ENCODE results near the gene HSPB1. TPM values are rescaled to one million over a fixed set of nuclear protein-coding genes. Genes with fewer than 3 reads are reported as not detected.

The HSPB1 gene
- total RNA-seq = 10 to 100 TPM; 39.7 to 42.0 TPM

- Mint-ChIP-seq H3K27me3 (ENCODE audit: low read depth) (peaks cover 6% of the 10 kb centered on the region), H3K27ac (peak within 1 kb of the TSS; percentile 87), H3K36me3 (ENCODE audit: insufficient read depth in 2 of 2) (peaks cover 0 to 2% of the 10 kb centered on the region in 2 donors), H3K4me1 (ENCODE audit: low read depth) (peaks cover 23% of the 10 kb centered on the region), H3K4me3 (peak within 1 kb of the TSS; percentile 90 to 97), H3K9me3 (no peaks in the 10 kb centered on the region)
- DNase-seq (peak; percentile 59), ATAC-seq (replicated peaks in 1 of 2) (peak; percentile 55 to 56)
Observed at GRCh38 chr7:76302347-76303201, at the start of gene HSPB1. HSPB1 (plus strand) TSS chr7:76302673; CDS start chr7:76302713, 40 bp downstream.

GRCh38 chr7:76254781-76255180, 47.7 kb upstream of the HSPB1 start:
- no peak overlapping the region for H3K27ac Mint-ChIP-seq
- no peak overlapping the region for H3K4me3 Mint-ChIP-seq
- H3K36me3 Mint-ChIP-seq (ENCODE audit: insufficient read depth in 2 of 2) = no peaks in the 10 kb centered on the region
- no peaks in the 10 kb centered on the region for H3K4me1 Mint-ChIP-seq (ENCODE audit: low read depth)
- ATAC-seq (replicated peaks in 1 of 2) (no peak), DNase-seq (no peak)
- peaks cover 17% of the 10 kb centered on the region for H3K27me3 Mint-ChIP-seq (ENCODE audit: low read depth)
- no peaks in the 10 kb centered on the region for H3K9me3 Mint-ChIP-seq

GRCh38 chr7:76257973-76258372, 44.5 kb upstream of the HSPB1 start:
- H3K4me1 Mint-ChIP-seq (ENCODE audit: low read depth) = no peaks in the 10 kb centered on the region
- H3K9me3 Mint-ChIP-seq = no peaks in the 10 kb centered on the region
- no peak for ATAC-seq (replicated peaks in 1 of 2)
- H3K27me3 Mint-ChIP-seq (ENCODE audit: low read depth) = peaks cover 17% of the 10 kb centered on the region
- no peak for DNase-seq
- H3K36me3 Mint-ChIP-seq (ENCODE audit: insufficient read depth in 2 of 2) = no peaks in the 10 kb centered on the region
- no peak overlapping the region for H3K4me3 Mint-ChIP-seq
- H3K27ac Mint-ChIP-seq = no peak overlapping the region

- Mint-ChIP-seq H3K4me3 (peak overlapping the region in 1 of 2 donors; percentile 55), H3K9me3 (no peaks in the 10 kb centered on the region), H3K4me1 (ENCODE audit: low read depth) (no peaks in the 10 kb centered on the region), H3K27ac (no peak overlapping the region), H3K36me3 (ENCODE audit: insufficient read depth in 2 of 2) (no peaks in the 10 kb centered on the region), H3K27me3 (ENCODE audit: low read depth) (peaks cover 17% of the 10 kb centered on the region)
- DNase-seq = no peak
- ATAC-seq (replicated peaks in 1 of 2) = no peak
Observed at GRCh38 chr7:76259124-76260093, 43.1 kb upstream of the HSPB1 start.

- no peaks in the 10 kb centered on the region for H3K9me3 Mint-ChIP-seq
- DNase-seq (peak; percentile 42 to 49), ATAC-seq (replicated peaks in 1 of 2) (peak; percentile 71)
- peaks cover 17% of the 10 kb centered on the region for H3K27me3 Mint-ChIP-seq (ENCODE audit: low read depth)
- no peak overlapping the region for H3K27ac Mint-ChIP-seq
- no peaks in the 10 kb centered on the region for H3K4me1 Mint-ChIP-seq (ENCODE audit: low read depth)
- H3K36me3 Mint-ChIP-seq (ENCODE audit: insufficient read depth in 2 of 2) = no peaks in the 10 kb centered on the region
- peak overlapping the region in 1 of 2 donors; percentile 43 for H3K4me3 Mint-ChIP-seq
Observed at GRCh38 chr7:76260171-76260703, 42.2 kb upstream of the HSPB1 start.

- peaks cover 17% of the 10 kb centered on the region for H3K27me3 Mint-ChIP-seq (ENCODE audit: low read depth)
- H3K36me3 Mint-ChIP-seq (ENCODE audit: insufficient read depth in 2 of 2) = no peaks in the 10 kb centered on the region
- ATAC-seq (replicated peaks in 1 of 2) (no peak), DNase-seq (no peak)
- no peaks in the 10 kb centered on the region for H3K4me1 Mint-ChIP-seq (ENCODE audit: low read depth)
- H3K9me3 Mint-ChIP-seq = no peaks in the 10 kb centered on the region
- no peak overlapping the region for H3K27ac Mint-ChIP-seq
- no peak overlapping the region for H3K4me3 Mint-ChIP-seq
Observed at GRCh38 chr7:76261329-76261728, 41.1 kb upstream of the HSPB1 start.

- no peak for ATAC-seq (replicated peaks in 1 of 2)
- Mint-ChIP-seq H3K9me3 (no peaks in the 10 kb centered on the region), H3K4me1 (ENCODE audit: low read depth) (no peaks in the 10 kb centered on the region), H3K4me3 (no peak overlapping the region), H3K27me3 (ENCODE audit: low read depth) (peaks cover 22% of the 10 kb centered on the region), H3K27ac (no peak overlapping the region), H3K36me3 (ENCODE audit: insufficient read depth in 2 of 2) (no peaks in the 10 kb centered on the region)
- no peak for DNase-seq
Observed at GRCh38 chr7:76261931-76262330, 40.5 kb upstream of the HSPB1 start.

GRCh38 chr7:76262683-76263402, 39.6 kb upstream of the HSPB1 start:
- no peaks in the 10 kb centered on the region for H3K36me3 Mint-ChIP-seq (ENCODE audit: insufficient read depth in 2 of 2)
- H3K27me3 Mint-ChIP-seq (ENCODE audit: low read depth) = peaks cover 22% of the 10 kb centered on the region
- ATAC-seq (replicated peaks in 1 of 2) (peak in 1 of 2 donors; percentile 43), DNase-seq (peak; percentile 44 to 45)
- H3K4me3 Mint-ChIP-seq = no peak overlapping the region
- peaks cover 2% of the 10 kb centered on the region for H3K4me1 Mint-ChIP-seq (ENCODE audit: low read depth)
- no peak overlapping the region for H3K27ac Mint-ChIP-seq
- H3K9me3 Mint-ChIP-seq = no peaks in the 10 kb centered on the region

- DNase-seq (no peak), ATAC-seq (replicated peaks in 1 of 2) (peak in 1 of 2 donors; percentile 18)
- H3K36me3 Mint-ChIP-seq (ENCODE audit: insufficient read depth in 2 of 2) = no peaks in the 10 kb centered on the region
- no peak overlapping the region for H3K4me3 Mint-ChIP-seq
- H3K9me3 Mint-ChIP-seq = no peaks in the 10 kb centered on the region
- peaks cover 5% of the 10 kb centered on the region for H3K4me1 Mint-ChIP-seq (ENCODE audit: low read depth)
- peaks cover 30% of the 10 kb centered on the region for H3K27me3 Mint-ChIP-seq (ENCODE audit: low read depth)
- no peak overlapping the region for H3K27ac Mint-ChIP-seq
Observed at GRCh38 chr7:76265299-76265698, 37.2 kb upstream of the HSPB1 start.

- Mint-ChIP-seq H3K36me3 (ENCODE audit: insufficient read depth in 2 of 2) (no peaks in the 10 kb centered on the region), H3K4me1 (ENCODE audit: low read depth) (peaks cover 11% of the 10 kb centered on the region), H3K4me3 (peak overlapping the region; percentile 58 to 65), H3K27ac (no peak overlapping the region), H3K9me3 (no peaks in the 10 kb centered on the region), H3K27me3 (ENCODE audit: low read depth) (peaks cover 36% of the 10 kb centered on the region)
- DNase-seq (peak in 1 of 2 donors; percentile 13), ATAC-seq (replicated peaks in 1 of 2) (peak; percentile 41 to 53)
Observed at GRCh38 chr7:76267107-76267893, 35.2 kb upstream of the HSPB1 start.

GRCh38 chr7:76267894-76268183, 34.6 kb upstream of the HSPB1 start:
- no peaks in the 10 kb centered on the region for H3K36me3 Mint-ChIP-seq (ENCODE audit: insufficient read depth in 2 of 2)
- H3K27me3 Mint-ChIP-seq (ENCODE audit: low read depth) = peaks cover 39% of the 10 kb centered on the region
- H3K9me3 Mint-ChIP-seq = no peaks in the 10 kb centered on the region
- ATAC-seq (replicated peaks in 1 of 2) (no peak), DNase-seq (no peak)
- H3K4me1 Mint-ChIP-seq (ENCODE audit: low read depth) = peaks cover 14% of the 10 kb centered on the region
- H3K27ac Mint-ChIP-seq = no peak overlapping the region
- H3K4me3 Mint-ChIP-seq = peak overlapping the region in 1 of 2 donors; percentile 57

- H3K9me3 Mint-ChIP-seq = no peaks in the 10 kb centered on the region
- no peak for DNase-seq
- H3K4me1 Mint-ChIP-seq (ENCODE audit: low read depth) = peaks cover 19% of the 10 kb centered on the region
- H3K27me3 Mint-ChIP-seq (ENCODE audit: low read depth) = peaks cover 44% of the 10 kb centered on the region
- H3K27ac Mint-ChIP-seq = no peak overlapping the region
- ATAC-seq (replicated peaks in 1 of 2) = no peak
- peak overlapping the region; percentile 21 to 25 for H3K4me3 Mint-ChIP-seq
- no peaks in the 10 kb centered on the region for H3K36me3 Mint-ChIP-seq (ENCODE audit: insufficient read depth in 2 of 2)
Observed at GRCh38 chr7:76268376-76268775, 34.1 kb upstream of the HSPB1 start.
